GM10248 (cell line): ENCODE results near the gene UBE2R2.
"Not testable (repeated sequence)": the region's sequence is repeated elsewhere in the genome, so short reads cannot be mapped to it uniquely, and the experiment has no call there.

Experiments used
- CTCF ChIA-PET: fragments of 300-600 bp; sonication (Branson Sonifier 250); formaldehyde crosslinking; extraction: SDS; loops from one replicate; lab custom pipeline; 2021; ENCODE audit warnings: antibody characterized with exemption; lab: Yijun Ruan, JAX
- POLR2A ChIA-PET: fragments of 350-650 bp; sonication (Branson Sonifier 250); formaldehyde crosslinking; extraction: SDS; loops from one replicate; lab custom pipeline; 2020; ENCODE audit warnings: antibody characterized with exemption; lab: Yijun Ruan, JAX
- DNase-seq: peaks from one replicate; pipeline ENCODE4 v3.0.0; 2012; ENCODE audit errors: extremely low spot score
- CTCF ChIP-seq: IDR thresholded peaks from 2 replicates; pipeline ENCODE4 v1.5.1; 2012; ENCODE audit warnings: mild to moderate bottlenecking, low read depth; ENCODE audit errors: extremely low read depth, missing control alignments, control extremely low read depth

Gene UBE2R2

GRCh38 chr9:33959725-33960124 lies 142.8 kb downstream of the UBE2R2 start:
- CTCF ChIA-PET: no interaction called here
- no peak for TF ChIP-seq CTCF
- DNase-seq: no peak
- POLR2A ChIA-PET: no interaction called here

GRCh38 chr9:33962468-33962867 lies 145.5 kb downstream of the UBE2R2 start:
- POLR2A ChIA-PET, DNase-seq: not testable (repeated sequence)
- CTCF ChIA-PET: interaction anchor here (1.5 kb wide), 1 partner anchor 19 kb away, joined by 4 read pairs; no protein-coding TSS in a partner anchor

GRCh38 chr9:33964086-33964768 lies 147.3 kb downstream of the UBE2R2 start:
- POLR2A ChIA-PET: no interaction called here
- CTCF ChIA-PET: interaction anchor here (0.8 to 1.7 kb wide), 4 partner anchors 8 to 31 kb away, joined by 3 to 4 read pairs (median 3); no protein-coding TSS in a partner anchor
- no peak for TF ChIP-seq CTCF
- DNase-seq: no peak
